ENCODE results near the gene PTPN3. TPM values are rescaled to one million over a fixed set of nuclear protein-coding genes. Genes with fewer than 3 reads are reported as not detected.
"Not testable (repeated sequence)": the region's sequence is repeated elsewhere in the genome, so short reads cannot be mapped to it uniquely, and the experiment has no call there.

The PTPN3 gene
- total RNA-seq, 1 experiment from 2014 or later, result 25.0 TPM

GRCh38 chr9:109517901-109518377 lies 19.8 kb upstream of the PTPN3 start:
- Mint-ChIP-seq H3K4me3 (ENCODE audit: low read depth, unreplicated experiment) (no peak overlapping the region), H3K9me3 (ENCODE audit: low read depth, unreplicated experiment) (no peaks in the 10 kb centered on the region), H3K27me3 (ENCODE audit: unreplicated experiment) (no peaks in the 10 kb centered on the region), H3K27ac (ENCODE audit: unreplicated experiment) (no peak overlapping the region), H3K4me1 (ENCODE audit: low read depth, unreplicated experiment) (peaks cover 21% of the 10 kb centered on the region), H3K36me3 (ENCODE audit: insufficient read depth, unreplicated experiment) (no peaks in the 10 kb centered on the region)
- no TSS peak for BruUV-seq (replicated peaks)
- CTCF ChIA-PET, result interaction anchor here (1.1 kb wide), 1 partner anchor 41 kb away, joined by 3 read pairs; no protein-coding TSS in a partner anchor
- DNase-seq, result no peak
- no peak for TF ChIP-seq CTCF (IDR thresholded peaks at IDR 0.05; ENCODE audit: unreplicated experiment)
- intact Hi-C loops (cut with micrococcal nuclease; ENCODE audit: unreplicated experiment), result loop anchor here (1.0 to 2.0 kb wide), 2 partner anchors 47 to 78 kb away; no protein-coding TSS in a partner anchor

GRCh38 chr9:109513871-109514270 lies 15.8 kb upstream of the PTPN3 start:
- Mint-ChIP-seq H3K36me3 (ENCODE audit: insufficient read depth, unreplicated experiment) (no peaks in the 10 kb centered on the region), H3K4me1 (ENCODE audit: low read depth, unreplicated experiment) (peaks cover 4% of the 10 kb centered on the region), H3K9me3 (ENCODE audit: low read depth, unreplicated experiment) (no peaks in the 10 kb centered on the region), H3K27ac (ENCODE audit: unreplicated experiment) (no peak overlapping the region), H3K4me3 (ENCODE audit: low read depth, unreplicated experiment) (no peak overlapping the region), H3K27me3 (ENCODE audit: unreplicated experiment) (no peaks in the 10 kb centered on the region)
- intact Hi-C loops (cut with micrococcal nuclease; ENCODE audit: unreplicated experiment), result no loop called here
- CTCF ChIA-PET, result no interaction called here
- no peak for TF ChIP-seq CTCF (IDR thresholded peaks at IDR 0.05; ENCODE audit: unreplicated experiment)
- BruUV-seq (replicated peaks), result no TSS peak
- no peak for DNase-seq

- Mint-ChIP-seq H3K27ac (ENCODE audit: unreplicated experiment) (no peak overlapping the region), H3K36me3 (ENCODE audit: insufficient read depth, unreplicated experiment) (no peaks in the 10 kb centered on the region), H3K4me3 (ENCODE audit: low read depth, unreplicated experiment) (no peak overlapping the region), H3K4me1 (ENCODE audit: low read depth, unreplicated experiment) (no peaks in the 10 kb centered on the region), H3K9me3 (ENCODE audit: low read depth, unreplicated experiment) (no peaks in the 10 kb centered on the region), H3K27me3 (ENCODE audit: unreplicated experiment) (no peaks in the 10 kb centered on the region)
- intact Hi-C loops (cut with micrococcal nuclease; ENCODE audit: unreplicated experiment), result no loop called here
- TF ChIP-seq CTCF (IDR thresholded peaks at IDR 0.05; ENCODE audit: unreplicated experiment), result no peak
- CTCF ChIA-PET, result no interaction called here
- no peak for DNase-seq
- BruUV-seq (replicated peaks), result no TSS peak
Observed at GRCh38 chr9:109512170-109512756, 14.2 kb upstream of the PTPN3 start.

GRCh38 chr9:109510506-109510905 lies 12.4 kb upstream of the PTPN3 start:
- BruUV-seq (replicated peaks), result no TSS peak
- no peak overlapping the region for H3K4me3 Mint-ChIP-seq (ENCODE audit: low read depth, unreplicated experiment)
- H3K27me3 Mint-ChIP-seq (ENCODE audit: unreplicated experiment), result no peaks in the 10 kb centered on the region
- no peaks in the 10 kb centered on the region for H3K4me1 Mint-ChIP-seq (ENCODE audit: low read depth, unreplicated experiment)
- H3K36me3 Mint-ChIP-seq (ENCODE audit: insufficient read depth, unreplicated experiment), result no peaks in the 10 kb centered on the region
- no peak for TF ChIP-seq CTCF (IDR thresholded peaks at IDR 0.05; ENCODE audit: unreplicated experiment)
- H3K9me3 Mint-ChIP-seq (ENCODE audit: low read depth, unreplicated experiment), result no peaks in the 10 kb centered on the region
- no peak for DNase-seq
- H3K27ac Mint-ChIP-seq (ENCODE audit: unreplicated experiment), result no peak overlapping the region
- intact Hi-C loops (cut with micrococcal nuclease; ENCODE audit: unreplicated experiment), result no loop called here
- CTCF ChIA-PET, result no interaction called here

GRCh38 chr9:109510042-109510441 lies 11.9 kb upstream of the PTPN3 start:
- intact Hi-C loops (cut with micrococcal nuclease; ENCODE audit: unreplicated experiment); H3K9me3 Mint-ChIP-seq (ENCODE audit: low read depth, unreplicated experiment); H3K4me1 Mint-ChIP-seq (ENCODE audit: low read depth, unreplicated experiment); BruUV-seq (replicated peaks); DNase-seq; H3K27me3 Mint-ChIP-seq (ENCODE audit: unreplicated experiment); H3K4me3 Mint-ChIP-seq (ENCODE audit: low read depth, unreplicated experiment); H3K27ac Mint-ChIP-seq (ENCODE audit: unreplicated experiment); H3K36me3 Mint-ChIP-seq (ENCODE audit: insufficient read depth, unreplicated experiment): not testable (repeated sequence)
- CTCF ChIA-PET, result interaction anchor here (0.7 kb wide), 1 partner anchor 507 kb away, joined by 3 read pairs; no protein-coding TSS in a partner anchor
